Tibial nerve (tissue), 4 donors: ENCODE results near the gene ZFAND3. TPM values are rescaled to one million over a fixed set of nuclear protein-coding genes. Genes with fewer than 3 reads are reported as not detected.

Source experiments
- DNase-seq, 2 donors: peaks; one replicate each; pipeline ENCODE4 v3.0.0-alpha.2; 2019; ENCODE audit warnings: low spot score in 2 of 2
- H3K27ac ChIP-seq, 4 donors: fragments of 200-600 bp; sonication (generic) in 3 of 4; one replicate each; pipeline ENCODE4 v1.5.1; 2017 to 2019; ENCODE audit warnings: mild to moderate bottlenecking in 1 of 4
- H3K27me3 ChIP-seq, 2 donors: fragments of 200-600 bp; sonication (generic) in 1 of 2; one replicate each; pipeline versions ENCODE4 v1.5.1 to v1.6.0; 2017 to 2019
- H3K36me3 ChIP-seq, 3 donors: fragments of 200-600 bp; sonication (generic); one replicate each; pipeline ENCODE4 v1.5.1; 2018 to 2019
- H3K4me1 ChIP-seq, 4 donors: fragments of 200-600 bp; sonication (generic) in 3 of 4; one replicate each; pipeline ENCODE4 v1.5.1; 2017 to 2019
- H3K4me3 ChIP-seq, 4 donors: fragments of 200-600 bp; sonication (generic) in 3 of 4; one replicate each; pipeline ENCODE4 v1.5.1; 2017 to 2019; ENCODE audit warnings: mild to moderate bottlenecking in 1 of 4, moderate library complexity in 1 of 4
- H3K9me3 ChIP-seq, 4 donors: fragments of 200-600 bp; sonication (generic) in 3 of 4; one replicate each; pipeline ENCODE4 v1.5.1; 2017 to 2019
- EP300 ChIP-seq, 2 donors: sonication (generic); formaldehyde crosslinking; IDR thresholded peaks; one replicate each; pipeline ENCODE4 v1.6.1; 2017; ENCODE audit warnings: antibody characterized with exemption in 2 of 2, mild to moderate bottlenecking in 1 of 2
- POLR2A ChIP-seq, 2 donors: fragments of 450-650 bp; IDR thresholded peaks; one replicate each; pipeline ENCODE4 v1.6.1; 2017; ENCODE audit warnings: antibody characterized with exemption in 2 of 2, mild to moderate bottlenecking in 2 of 2, moderate library complexity in 2 of 2
- WGBS, 2 donors: methylation state at CpG; one replicate each; pipeline ENCODE4 v1.1.5; 2018; 5-methylcytosine and 5-hydroxymethylcytosine counted together
- total RNA-seq, 4 donors: library from RNA; depleted of rRNA; stranded (reverse); fragments of >200 nt; gene quantifications; one replicate each; pipeline ENCODE4 v1.1.0, GENCODE V29; 2016
- TF ChIP-seq, protein P1 (sequence below), 5 experiments: fragments of 200-600 bp in 3 of 5; fragments of 450-650 bp in 2 of 5; sonication (generic) in 3 of 5; IDR thresholded peaks; one replicate each; pipeline ENCODE4 v1.5.1; 2016 to 2019; ENCODE audit warnings: antibody characterized with exemption in 5 of 5, mild to moderate bottlenecking in 3 of 5, moderate library complexity in 2 of 5

The ZFAND3 gene
- total RNA-seq, 4 donors from 2014 or later = 30.1 to 47.9 (median 39.1) TPM

DNA sequence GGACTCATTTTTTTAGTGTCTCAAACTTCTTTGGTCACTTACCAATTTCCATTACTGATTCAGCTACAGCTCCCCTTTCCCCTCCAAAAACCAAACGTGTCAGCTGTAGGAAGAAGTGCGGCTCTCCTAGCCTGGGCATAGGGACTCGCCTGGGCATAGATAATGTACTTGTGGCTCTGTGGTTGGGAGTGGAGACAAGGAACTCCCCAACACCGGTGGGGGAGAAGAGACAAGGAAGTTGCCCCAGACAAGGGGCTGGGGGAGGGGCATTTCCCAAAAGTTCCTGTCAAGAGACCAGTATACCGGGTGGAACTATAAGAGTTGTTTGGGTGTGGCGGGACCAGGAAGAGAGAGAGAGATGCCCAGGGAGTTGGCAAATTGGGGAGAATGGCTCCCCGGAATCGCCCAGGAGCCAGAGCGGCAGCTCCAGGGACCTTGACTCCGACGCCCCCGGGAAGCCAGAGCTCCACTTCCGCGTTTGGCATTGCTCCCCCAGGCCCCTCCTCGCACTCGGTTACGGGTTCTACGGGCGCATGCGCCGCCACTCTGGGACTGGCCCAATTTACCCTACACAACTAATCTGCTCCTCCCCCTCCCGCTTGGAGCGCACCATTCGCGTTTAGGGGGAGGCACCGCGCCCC, 871 bp upstream of the ZFAND3 start:
- no peaks in the 10 kb centered on the region for H3K9me3 ChIP-seq
- 1% methylated on average over 21 to 23 of the region's 27 CpGs for WGBS, 2 donors
- peak; percentile 83 to 89 for DNase-seq
- peak overlapping the region; percentile 76 to 98 (median 88) for H3K4me3 ChIP-seq
- peak overlapping the region; percentile 94 to 99 (median 96) for H3K27ac ChIP-seq
- no peaks in the 10 kb centered on the region for H3K36me3 ChIP-seq
- TF ChIP-seq, protein P1, sequence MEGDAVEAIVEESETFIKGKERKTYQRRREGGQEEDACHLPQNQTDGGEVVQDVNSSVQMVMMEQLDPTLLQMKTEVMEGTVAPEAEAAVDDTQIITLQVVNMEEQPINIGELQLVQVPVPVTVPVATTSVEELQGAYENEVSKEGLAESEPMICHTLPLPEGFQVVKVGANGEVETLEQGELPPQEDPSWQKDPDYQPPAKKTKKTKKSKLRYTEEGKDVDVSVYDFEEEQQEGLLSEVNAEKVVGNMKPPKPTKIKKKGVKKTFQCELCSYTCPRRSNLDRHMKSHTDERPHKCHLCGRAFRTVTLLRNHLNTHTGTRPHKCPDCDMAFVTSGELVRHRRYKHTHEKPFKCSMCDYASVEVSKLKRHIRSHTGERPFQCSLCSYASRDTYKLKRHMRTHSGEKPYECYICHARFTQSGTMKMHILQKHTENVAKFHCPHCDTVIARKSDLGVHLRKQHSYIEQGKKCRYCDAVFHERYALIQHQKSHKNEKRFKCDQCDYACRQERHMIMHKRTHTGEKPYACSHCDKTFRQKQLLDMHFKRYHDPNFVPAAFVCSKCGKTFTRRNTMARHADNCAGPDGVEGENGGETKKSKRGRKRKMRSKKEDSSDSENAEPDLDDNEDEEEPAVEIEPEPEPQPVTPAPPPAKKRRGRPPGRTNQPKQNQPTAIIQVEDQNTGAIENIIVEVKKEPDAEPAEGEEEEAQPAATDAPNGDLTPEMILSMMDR (IDR thresholded peaks at IDR 0.05) = no peak
- TF ChIP-seq POLR2A (IDR thresholded peaks at IDR 0.05) = peak; percentile 15 to 69
- peaks cover 0 to 47% (median 30%) of the 10 kb centered on the region in 4 donors for H3K4me1 ChIP-seq
- H3K27me3 ChIP-seq = no peaks in the 10 kb centered on the region

DNA sequence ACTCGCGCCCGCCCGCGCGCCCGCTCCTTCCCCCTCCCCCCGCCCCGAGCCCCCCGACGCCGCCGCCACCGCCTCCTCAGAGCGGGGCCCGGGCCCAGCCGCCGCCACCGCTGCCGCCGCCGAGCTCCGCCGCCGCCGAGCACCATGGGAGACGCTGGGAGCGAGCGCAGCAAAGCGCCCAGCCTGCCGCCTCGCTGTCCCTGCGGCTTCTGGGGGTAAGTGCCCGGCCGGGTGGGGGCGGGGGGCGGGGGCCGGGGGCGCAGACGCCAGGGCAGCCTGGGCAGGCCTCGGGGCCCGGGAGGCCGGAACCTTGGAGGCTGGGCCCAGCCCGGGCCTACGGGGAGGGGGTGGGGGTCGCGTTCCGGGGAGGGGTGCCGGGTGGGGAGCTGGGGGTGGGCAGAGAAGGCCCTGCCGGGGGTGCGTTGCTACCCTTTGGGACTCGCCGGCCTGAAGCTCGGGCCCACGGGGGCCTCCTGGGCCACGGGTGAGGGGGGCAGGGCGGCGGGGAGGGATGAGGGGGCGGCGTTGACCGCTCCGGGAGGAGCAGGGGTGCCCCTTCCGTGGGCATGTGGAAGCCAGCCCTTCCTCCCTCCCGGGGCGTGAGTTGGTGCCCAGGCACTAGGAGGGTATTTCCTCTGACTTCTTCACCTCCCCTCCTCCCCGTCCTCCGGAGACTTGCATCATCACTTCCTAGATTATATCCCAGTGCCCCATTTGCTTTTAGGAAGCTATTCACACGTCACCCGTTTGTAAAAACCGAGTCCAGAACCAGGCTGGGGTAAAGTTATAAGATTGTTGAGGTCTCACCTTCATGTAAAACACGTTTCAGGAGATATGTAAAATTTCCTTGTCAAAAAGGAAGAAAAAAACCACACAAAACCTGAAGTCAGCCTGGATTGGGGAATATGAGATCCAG, 533 bp downstream of the ZFAND3 start:
- Histone ChIP-seq H3K4me3 (peak overlapping the region; percentile 78 to 98 (median 96)), H3K9me3 (no peaks in the 10 kb centered on the region), H3K4me1 (peaks cover 0 to 58% (median 34%) of the 10 kb centered on the region in 4 donors), H3K27me3 (no peaks in the 10 kb centered on the region), H3K27ac (peak overlapping the region; percentile 94 to 99 (median 96)), H3K36me3 (no peaks in the 10 kb centered on the region)
- WGBS, 2 donors = 0 to 1% methylated on average over 9 to 37 of the region's 71 CpGs
- TF ChIP-seq, protein P1 (IDR thresholded peaks at IDR 0.05) = no peak
- TF ChIP-seq EP300 (IDR thresholded peaks at IDR 0.05) = peak in 1 of 2 donors; percentile 73
- DNase-seq = peak; percentile 28 to 70

DNA sequence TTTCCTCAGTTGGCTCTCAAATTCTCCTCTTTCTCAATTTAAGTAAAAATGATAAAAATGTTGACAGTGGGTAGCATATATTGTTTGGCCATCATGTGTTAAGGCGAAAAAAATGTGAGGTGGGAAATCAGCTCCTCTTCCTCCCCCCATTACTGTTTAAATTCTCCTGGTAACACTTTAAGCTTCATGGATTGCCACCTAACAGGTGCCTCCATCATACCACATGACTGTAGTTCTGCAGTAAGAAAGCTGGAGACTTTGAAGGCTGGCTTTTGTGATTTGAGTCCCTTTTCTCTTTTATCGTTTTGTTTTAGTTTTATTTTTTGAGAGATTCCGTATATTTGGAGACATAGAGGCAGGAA, 1.2 kb downstream of the ZFAND3 start:
- H3K4me1 ChIP-seq = peaks cover 0 to 64% (median 39%) of the 10 kb centered on the region in 4 donors

DNA sequence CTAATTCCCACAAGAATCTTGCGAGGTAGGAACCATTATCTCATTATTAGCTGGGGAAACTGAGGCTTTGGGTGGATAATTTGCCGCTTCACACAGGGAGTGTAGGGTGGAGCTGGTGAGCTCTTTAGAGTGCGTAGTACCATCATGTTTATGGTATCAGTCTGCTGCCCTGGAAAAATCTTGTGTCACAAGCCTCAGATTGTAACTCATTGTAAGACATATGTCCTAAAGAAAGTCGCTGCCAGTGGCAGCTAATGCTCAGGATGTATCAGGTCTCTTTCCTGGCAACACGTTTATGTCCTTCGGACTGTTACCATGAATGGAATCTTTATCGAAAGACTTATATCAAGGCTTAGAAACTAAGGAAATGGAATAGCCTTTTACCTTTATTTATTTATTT, 1.9 kb downstream of the ZFAND3 start:
- no peaks in the 10 kb centered on the region for H3K36me3 ChIP-seq
- 79 to 83% methylated on average over 7 of the region's 7 CpGs for WGBS, 2 donors
- H3K9me3 ChIP-seq = no peaks in the 10 kb centered on the region
- TF ChIP-seq, protein P1 (IDR thresholded peaks at IDR 0.05) = no peak
- TF ChIP-seq POLR2A (IDR thresholded peaks at IDR 0.05) = no peak
- no peak for TF ChIP-seq EP300 (IDR thresholded peaks at IDR 0.05)
- no peak overlapping the region for H3K27ac ChIP-seq
- no peak overlapping the region for H3K4me3 ChIP-seq
- H3K4me1 ChIP-seq = peaks cover 0 to 72% (median 45%) of the 10 kb centered on the region in 4 donors
- no peak for DNase-seq
- no peaks in the 10 kb centered on the region for H3K27me3 ChIP-seq

More for the DNA sequence above, 1.2 kb downstream of the ZFAND3 start:
- Histone ChIP-seq H3K27me3 (no peaks in the 10 kb centered on the region), H3K36me3 (no peaks in the 10 kb centered on the region), H3K9me3 (no peaks in the 10 kb centered on the region), H3K4me3 (peak overlapping the region; percentile 78 to 98 (median 96)), H3K27ac (peak overlapping the region; percentile 94 to 99 (median 96))
- no peak for DNase-seq
- WGBS, 2 donors = 31 to 39% methylated on average over 3 of the region's 3 CpGs
- no peak for TF ChIP-seq POLR2A (IDR thresholded peaks at IDR 0.05)
- no peak for TF ChIP-seq EP300 (IDR thresholded peaks at IDR 0.05)
- TF ChIP-seq, protein P1 (IDR thresholded peaks at IDR 0.05) = no peak
